ENCODE results near the gene FOXK2. TPM values are rescaled to one million over a fixed set of nuclear protein-coding genes. Genes with fewer than 3 reads are reported as not detected.

Gene FOXK2
- total RNA-seq, 1 donor from 2014 or later = 88.3 TPM

- DNase-seq (ENCODE audit: low spot score in 2 of 2, unreplicated experiment in 2 of 2) = no peak
- no peak overlapping the region for H3K4me3 Mint-ChIP-seq
- H3K27me3 Mint-ChIP-seq (ENCODE audit: low read depth) = no peaks in the 10 kb centered on the region
- peaks cover 38% of the 10 kb centered on the region for H3K36me3 Mint-ChIP-seq
- no peaks in the 10 kb centered on the region for H3K9me3 Mint-ChIP-seq
- no peak overlapping the region for H3K27ac Mint-ChIP-seq
- TF ChIP-seq, protein P1, sequence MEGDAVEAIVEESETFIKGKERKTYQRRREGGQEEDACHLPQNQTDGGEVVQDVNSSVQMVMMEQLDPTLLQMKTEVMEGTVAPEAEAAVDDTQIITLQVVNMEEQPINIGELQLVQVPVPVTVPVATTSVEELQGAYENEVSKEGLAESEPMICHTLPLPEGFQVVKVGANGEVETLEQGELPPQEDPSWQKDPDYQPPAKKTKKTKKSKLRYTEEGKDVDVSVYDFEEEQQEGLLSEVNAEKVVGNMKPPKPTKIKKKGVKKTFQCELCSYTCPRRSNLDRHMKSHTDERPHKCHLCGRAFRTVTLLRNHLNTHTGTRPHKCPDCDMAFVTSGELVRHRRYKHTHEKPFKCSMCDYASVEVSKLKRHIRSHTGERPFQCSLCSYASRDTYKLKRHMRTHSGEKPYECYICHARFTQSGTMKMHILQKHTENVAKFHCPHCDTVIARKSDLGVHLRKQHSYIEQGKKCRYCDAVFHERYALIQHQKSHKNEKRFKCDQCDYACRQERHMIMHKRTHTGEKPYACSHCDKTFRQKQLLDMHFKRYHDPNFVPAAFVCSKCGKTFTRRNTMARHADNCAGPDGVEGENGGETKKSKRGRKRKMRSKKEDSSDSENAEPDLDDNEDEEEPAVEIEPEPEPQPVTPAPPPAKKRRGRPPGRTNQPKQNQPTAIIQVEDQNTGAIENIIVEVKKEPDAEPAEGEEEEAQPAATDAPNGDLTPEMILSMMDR (IDR thresholded peaks at IDR 0.05; ENCODE audit: unreplicated experiment) = no peak
- H3K4me1 Mint-ChIP-seq = peaks cover 11% of the 10 kb centered on the region
Measured at GRCh38 chr17:82598256-82599119, 79.0 kb downstream of the FOXK2 start.

DNA sequence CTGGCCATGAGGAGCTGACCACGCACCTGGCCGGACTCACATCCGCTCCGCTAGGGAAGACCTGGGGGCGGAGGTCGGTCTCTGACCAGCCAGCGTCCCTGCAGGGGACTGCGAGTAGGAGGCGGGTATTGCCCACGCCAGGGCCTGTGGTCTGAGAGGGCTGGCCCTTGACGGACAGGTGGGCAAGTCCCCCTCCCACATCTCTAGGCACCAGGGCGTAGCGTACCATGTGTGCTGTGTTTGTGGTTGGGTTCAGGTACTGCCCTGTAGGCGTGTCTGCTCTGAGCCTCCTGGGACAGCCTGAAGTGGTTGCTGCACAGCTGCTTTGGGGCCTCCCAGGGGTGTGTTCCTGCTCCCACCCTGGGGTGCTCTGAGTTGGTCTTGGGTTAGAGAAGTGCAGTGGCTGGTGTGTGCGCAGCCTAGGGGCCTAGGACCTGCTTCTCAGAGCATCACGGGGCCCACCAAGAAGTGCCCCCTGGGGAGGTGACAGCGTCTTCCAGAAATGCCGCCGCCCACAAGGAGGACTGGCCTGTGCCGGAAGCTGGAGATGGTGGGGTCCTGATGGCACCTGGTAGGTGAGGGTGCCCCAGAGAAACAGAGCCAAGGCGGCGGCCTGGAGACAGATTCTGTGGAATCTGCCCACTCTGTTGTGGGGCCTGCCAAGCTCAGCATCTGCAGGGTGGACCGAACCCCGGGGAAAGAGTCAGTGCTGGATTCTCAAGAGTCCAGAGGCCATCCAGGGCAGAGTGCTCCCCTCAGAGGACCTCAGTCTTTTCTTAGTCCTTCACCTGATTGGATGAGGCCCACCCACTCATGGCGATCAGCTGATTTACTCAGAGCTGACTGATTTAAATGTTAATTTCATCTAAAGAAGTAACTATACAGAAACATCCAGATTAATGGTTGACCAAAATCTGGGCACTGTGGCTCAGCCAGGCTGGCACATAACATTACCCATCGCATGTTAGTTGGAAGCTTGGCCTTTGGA lies 80.4 kb downstream of the FOXK2 start:
- H3K4me1 Mint-ChIP-seq = no peaks in the 10 kb centered on the region
- no peaks in the 10 kb centered on the region for H3K27me3 Mint-ChIP-seq (ENCODE audit: low read depth)
- TF ChIP-seq, protein P1 (IDR thresholded peaks at IDR 0.05; ENCODE audit: unreplicated experiment) = no peak
- H3K9me3 Mint-ChIP-seq = no peaks in the 10 kb centered on the region
- peaks cover 46% of the 10 kb centered on the region for H3K36me3 Mint-ChIP-seq
- no peak overlapping the region for H3K27ac Mint-ChIP-seq
- DNase-seq (ENCODE audit: low spot score in 2 of 2, unreplicated experiment in 2 of 2) = no peak
- no peak overlapping the region for H3K4me3 Mint-ChIP-seq

DNA sequence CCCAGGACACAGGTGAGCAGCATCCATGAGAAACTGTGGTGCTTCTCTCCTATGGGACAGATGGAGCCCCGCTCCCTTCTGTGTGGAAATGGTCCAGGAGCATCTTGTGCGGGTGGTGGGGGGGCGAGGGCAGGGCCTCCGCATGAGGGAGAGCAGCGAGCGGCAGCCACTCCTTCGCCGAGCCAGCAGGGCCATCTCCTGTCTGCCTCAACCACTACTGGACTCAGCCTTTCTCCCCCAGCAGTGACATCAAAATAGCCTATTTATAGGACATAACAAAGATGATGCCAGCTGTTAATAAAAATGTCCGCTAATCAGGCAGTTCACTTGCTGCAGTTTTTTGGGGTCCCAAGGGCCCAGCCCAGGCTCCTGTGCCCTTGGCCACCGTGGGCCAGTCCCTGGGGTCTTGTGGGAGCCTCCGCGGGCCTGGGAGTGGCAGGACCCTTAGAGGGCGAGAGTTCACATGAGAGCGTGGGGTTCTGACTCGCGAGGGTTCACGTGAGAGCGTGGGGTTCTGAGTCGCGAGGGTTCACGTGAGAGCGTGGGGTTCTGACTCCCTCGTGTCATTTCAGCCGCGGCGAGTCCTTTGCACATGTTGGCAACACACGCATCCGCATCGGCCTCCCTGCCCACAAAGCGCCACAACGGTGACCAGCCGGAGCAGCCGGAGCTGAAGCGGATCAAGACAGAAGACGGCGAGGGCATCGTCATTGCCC lies 81.4 kb downstream of the FOXK2 start:
- H3K36me3 Mint-ChIP-seq = peaks cover 54% of the 10 kb centered on the region

DNA sequence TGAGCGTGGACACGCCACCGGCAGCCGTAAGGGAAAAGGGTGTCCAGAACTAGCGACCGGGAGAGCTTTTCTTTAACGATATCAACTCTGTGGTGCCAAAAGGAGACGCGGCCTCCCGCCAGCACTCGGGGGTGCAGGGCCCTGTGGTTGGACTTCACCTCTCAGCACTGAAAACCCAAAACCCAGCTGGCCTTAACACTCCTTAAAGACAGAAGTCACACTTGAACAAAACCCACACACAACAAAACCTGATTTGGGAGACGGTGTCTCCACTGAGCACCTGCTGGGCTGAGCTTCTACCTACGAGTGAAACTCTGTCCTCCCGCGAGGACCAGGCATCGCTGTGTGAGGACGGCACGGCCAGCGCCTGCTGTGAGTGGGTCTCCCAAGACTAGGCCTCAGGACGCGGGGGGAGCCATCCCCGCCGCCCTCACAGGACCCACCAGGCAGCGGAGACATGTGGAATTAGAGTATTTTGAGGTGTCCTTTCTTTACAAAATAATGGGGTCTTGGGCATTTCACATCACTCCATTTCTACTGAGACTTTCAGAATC lies 82.0 kb downstream of the FOXK2 start:
- Mint-ChIP-seq H3K4me1 (peaks cover 8% of the 10 kb centered on the region), H3K36me3 (peaks cover 55% of the 10 kb centered on the region), H3K4me3 (no peak overlapping the region), H3K27ac (no peak overlapping the region), H3K9me3 (peaks cover 3% of the 10 kb centered on the region), H3K27me3 (ENCODE audit: low read depth) (no peaks in the 10 kb centered on the region)
- TF ChIP-seq, protein P1 (IDR thresholded peaks at IDR 0.05; ENCODE audit: unreplicated experiment) = no peak
- no peak for DNase-seq (ENCODE audit: low spot score in 2 of 2, unreplicated experiment in 2 of 2)

More for the DNA sequence above, 81.4 kb downstream of the FOXK2 start:
- Mint-ChIP-seq H3K4me1 (peaks cover 6% of the 10 kb centered on the region), H3K27ac (no peak overlapping the region), H3K9me3 (no peaks in the 10 kb centered on the region), H3K27me3 (ENCODE audit: low read depth) (no peaks in the 10 kb centered on the region), H3K4me3 (no peak overlapping the region)
- TF ChIP-seq, protein P1 (IDR thresholded peaks at IDR 0.05; ENCODE audit: unreplicated experiment) = no peak
- DNase-seq (ENCODE audit: low spot score in 2 of 2, unreplicated experiment in 2 of 2) = no peak

GRCh38 chr17:82602487-82602886 lies 83.0 kb downstream of the FOXK2 start:
- peaks cover 56% of the 10 kb centered on the region for H3K36me3 Mint-ChIP-seq
- TF ChIP-seq, protein P1 (IDR thresholded peaks at IDR 0.05; ENCODE audit: unreplicated experiment) = no peak
- no peak overlapping the region for H3K27ac Mint-ChIP-seq
- H3K4me3 Mint-ChIP-seq = no peak overlapping the region
- peaks cover 5% of the 10 kb centered on the region for H3K9me3 Mint-ChIP-seq
- no peak for DNase-seq (ENCODE audit: low spot score in 2 of 2, unreplicated experiment in 2 of 2)
- no peaks in the 10 kb centered on the region for H3K27me3 Mint-ChIP-seq (ENCODE audit: low read depth)
- peaks cover 9% of the 10 kb centered on the region for H3K4me1 Mint-ChIP-seq
